HEK293 (cell line): ENCODE measurements around the gene ZNF619.
A peak's percentile ranks its signal among the peaks of the same experiment; 100 is the strongest.

Experiments used
- CTCF ChIA-PET: fragments of 350-600 bp; formaldehyde crosslinking; extraction: SDS; loops from one replicate; lab custom pipeline; 2021; ENCODE audit warnings: antibody characterized with exemption; lab: Yijun Ruan, JAX
- POLR2A ChIA-PET: fragments of 300-600 bp; formaldehyde crosslinking; extraction: SDS; loops from one replicate; lab custom pipeline; 2020; ENCODE audit warnings: antibody characterized with exemption, inconsistent platforms; lab: Yijun Ruan, JAX
- H3K27ac ChIP-seq: fragments of 200-500 bp; sonication (Bioruptor generic); 2 replicates; pipeline ENCODE4 v1.5.1; 2014; ENCODE audit warnings: low read depth, low read length, control low read depth, inconsistent platforms; ENCODE audit errors: extremely low read depth
- H3K36me3 ChIP-seq, 2 experiments: fragments of 200-500 bp in 1 of 2; sonication (Bioruptor generic) in 1 of 2; 1 replicate in 1 of 2; 2 replicates in 1 of 2; pipeline ENCODE4 v1.5.1; 2014 to 2017; ENCODE audit warnings: inconsistent platforms in 2 of 2, low read length in 2 of 2; ENCODE audit not compliant: control insufficient read depth in 2 of 2, insufficient read depth in 1 of 2
- H3K4me1 ChIP-seq: fragments of 200-500 bp; sonication (Bioruptor generic); 2 replicates; pipeline ENCODE4 v1.5.1; 2014; ENCODE audit warnings: mild to moderate bottlenecking, low read length, inconsistent platforms; ENCODE audit not compliant: control insufficient read depth, insufficient read depth
- H3K4me3 ChIP-seq: 2 replicates; pipeline ENCODE4 v1.5.1; 2011; ENCODE audit warnings: low read depth, mild to moderate bottlenecking, control low read depth, low read length, moderate library complexity
- H3K9me3 ChIP-seq: fragments of 200-500 bp; sonication (Bioruptor generic); 2 replicates; pipeline ENCODE4 v1.5.1; 2014; ENCODE audit warnings: low read depth, low read length, inconsistent platforms; ENCODE audit not compliant: control insufficient read depth, insufficient read depth
- GLIS2 ChIP-seq: fragments of 450-650 bp; formaldehyde crosslinking; IDR thresholded peaks from 2 replicates; pipeline ENCODE4 v1.5.1; 2016; ENCODE audit warnings: missing biosample characterization, missing genetic modification characterization
- HOXC10 ChIP-seq: sonication (generic); formaldehyde crosslinking; IDR thresholded peaks from 2 replicates; pipeline ENCODE4 v1.8.1; 2023; ENCODE audit warnings: mild to moderate bottlenecking, missing genetic modification reagents
- HOXD13 ChIP-seq: sonication (generic); formaldehyde crosslinking; IDR thresholded peaks from 2 replicates; pipeline ENCODE4 v1.8.0; 2022; ENCODE audit warnings: missing genetic modification reagents, borderline replicate concordance
- KLF10 ChIP-seq: fragments of 450-650 bp; IDR thresholded peaks from 2 replicates; pipeline ENCODE4 v1.5.1; 2018; ENCODE audit warnings: missing biosample characterization, mild to moderate bottlenecking, missing genetic modification characterization
- KLF16 ChIP-seq: fragments of 450-650 bp; formaldehyde crosslinking; IDR thresholded peaks from 2 replicates; pipeline ENCODE4 v1.5.1; 2017; ENCODE audit warnings: missing biosample characterization, missing genetic modification characterization
- MZF1 ChIP-seq: fragments of 450-650 bp; formaldehyde crosslinking; IDR thresholded peaks from 2 replicates; pipeline ENCODE4 v1.5.1; 2017; ENCODE audit warnings: missing biosample characterization, missing genetic modification characterization, borderline replicate concordance
- PBX3 ChIP-seq: sonication (generic); formaldehyde crosslinking; IDR thresholded peaks from 2 replicates; pipeline ENCODE4 v1.8.1; 2022; ENCODE audit warnings: mild to moderate bottlenecking, moderate library complexity, missing genetic modification reagents
- SALL2 ChIP-seq: fragments of 450-650 bp; formaldehyde crosslinking; IDR thresholded peaks from 2 replicates; pipeline ENCODE4 v1.5.0; 2017; ENCODE audit warnings: missing biosample characterization, mild to moderate bottlenecking, missing genetic modification characterization, borderline replicate concordance
- SCRT1 ChIP-seq: fragments of 450-650 bp; formaldehyde crosslinking; IDR thresholded peaks from 2 replicates; pipeline ENCODE4 v1.5.1; 2016; ENCODE audit warnings: missing biosample characterization, missing genetic modification characterization, borderline replicate concordance
- SETDB1 ChIP-seq: IDR thresholded peaks from one replicate; pipeline ENCODE4 v1.6.1; 2017; ENCODE audit warnings: mild to moderate bottlenecking, low read length, moderate library complexity, mixed read lengths; ENCODE audit not compliant: insufficient read length
- SP7 ChIP-seq: fragments of 450-650 bp; formaldehyde crosslinking; IDR thresholded peaks from 2 replicates; pipeline ENCODE4 v1.5.1; 2016; ENCODE audit warnings: missing biosample characterization, missing genetic modification characterization
- YY1 ChIP-seq: fragments of 450-650 bp; formaldehyde crosslinking; IDR thresholded peaks from 2 replicates; pipeline ENCODE4 v1.5.1; 2018; ENCODE audit warnings: missing biosample characterization, missing genetic modification characterization
- ZFP69B ChIP-seq: fragments of 450-650 bp; formaldehyde crosslinking; IDR thresholded peaks from 2 replicates; pipeline ENCODE4 v1.5.1; 2016; ENCODE audit warnings: missing biosample characterization, missing genetic modification characterization
- ZNF10 ChIP-seq: fragments of 450-650 bp; formaldehyde crosslinking; IDR thresholded peaks from 2 replicates; pipeline ENCODE4 v1.5.1; 2017; ENCODE audit warnings: missing biosample characterization, missing genetic modification characterization
- ZNF132 ChIP-seq: fragments of 450-650 bp; formaldehyde crosslinking; IDR thresholded peaks from 2 replicates; pipeline ENCODE4 v1.5.1; 2017; ENCODE audit warnings: missing biosample characterization, missing genetic modification characterization, borderline replicate concordance
- ZNF157 ChIP-seq: fragments of 450-650 bp; formaldehyde crosslinking; IDR thresholded peaks from 2 replicates; pipeline ENCODE4 v1.5.1; 2016; ENCODE audit warnings: missing biosample characterization, missing genetic modification characterization
- ZNF19 ChIP-seq: fragments of 450-650 bp; formaldehyde crosslinking; IDR thresholded peaks from 2 replicates; pipeline ENCODE4; 2016; ENCODE audit warnings: missing biosample characterization, missing genetic modification characterization, low read depth
- ZNF521 ChIP-seq: fragments of 450-650 bp; formaldehyde crosslinking; IDR thresholded peaks from 2 replicates; pipeline ENCODE4 v1.5.1; 2017; ENCODE audit warnings: missing biosample characterization, mild to moderate bottlenecking, missing genetic modification characterization
- ZNF548 ChIP-seq: fragments of 450-650 bp; formaldehyde crosslinking; IDR thresholded peaks from 2 replicates; pipeline ENCODE4 v1.5.1; 2016; ENCODE audit warnings: missing biosample characterization, missing genetic modification characterization
- ZNF837 ChIP-seq: fragments of 450-650 bp; formaldehyde crosslinking; IDR thresholded peaks from 2 replicates; pipeline ENCODE4 v1.5.1; 2016; ENCODE audit warnings: missing biosample characterization, missing genetic modification characterization
- ZSCAN5A ChIP-seq: fragments of 450-650 bp; formaldehyde crosslinking; IDR thresholded peaks from 2 replicates; pipeline ENCODE4 v1.5.1; 2016; ENCODE audit warnings: missing biosample characterization, missing genetic modification characterization
- TF ChIP-seq, protein P1 (sequence below): fragments of 450-650 bp; formaldehyde crosslinking; IDR thresholded peaks from 2 replicates; pipeline ENCODE4 v1.5.1; 2017; ENCODE audit warnings: missing biosample characterization, missing genetic modification characterization
- TF ChIP-seq, protein P2 (sequence below): fragments of 450-650 bp; formaldehyde crosslinking; IDR thresholded peaks from 2 replicates; pipeline ENCODE4 v1.5.1; 2016; ENCODE audit warnings: missing biosample characterization, missing genetic modification characterization

ZNF619 gene

GRCh38 chr3:40470701-40471100, 6.2 kb upstream of the ZNF619 start (continued):
- no peak for TF ChIP-seq ZNF521
- TF ChIP-seq ZSCAN5A (tag by site-specific recombination), result no peak
- no peak for TF ChIP-seq ZNF157 (tag by site-specific recombination)
- no peak for TF ChIP-seq MZF1 (tag by site-specific recombination)
- no peak for TF ChIP-seq SCRT1 (tag by site-specific recombination)
- no peak for TF ChIP-seq KLF16 (tag by site-specific recombination)

DNA sequence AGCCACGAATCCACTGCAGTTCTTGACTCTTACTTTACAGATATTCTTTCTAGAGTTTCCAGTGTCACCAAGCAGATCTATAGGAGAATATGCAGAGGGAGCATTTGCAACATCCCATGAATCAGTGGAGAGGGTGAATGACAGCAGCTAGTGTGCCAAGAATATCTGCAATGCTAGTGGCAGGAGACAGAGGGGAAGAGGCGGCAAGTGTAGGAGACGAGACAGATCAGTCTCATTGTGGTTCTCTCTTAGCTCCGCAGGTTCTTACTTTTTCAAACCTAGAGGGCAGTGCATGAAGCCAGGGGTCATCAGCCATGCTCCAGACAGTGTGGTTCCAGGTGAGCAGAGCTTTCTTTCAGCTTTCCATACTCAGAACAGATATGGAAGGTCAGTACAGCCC, 744 bp downstream of the ZNF619 start:
- Histone ChIP-seq H3K4me3 (peak overlapping the region; percentile 73), H3K4me1 (no peaks in the 10 kb centered on the region; the same call in 1 of the 2 replicates), H3K27ac (no peak overlapping the region), H3K36me3 (no peaks in the 10 kb centered on the region), H3K9me3 (no peaks in the 10 kb centered on the region)
- TF ChIP-seq YY1 (tag by site-specific recombination), result no peak
- TF ChIP-seq GLIS2, result no peak
- TF ChIP-seq HOXD13 (CRISPR knock-in tag), result no peak
- TF ChIP-seq, protein P1, sequence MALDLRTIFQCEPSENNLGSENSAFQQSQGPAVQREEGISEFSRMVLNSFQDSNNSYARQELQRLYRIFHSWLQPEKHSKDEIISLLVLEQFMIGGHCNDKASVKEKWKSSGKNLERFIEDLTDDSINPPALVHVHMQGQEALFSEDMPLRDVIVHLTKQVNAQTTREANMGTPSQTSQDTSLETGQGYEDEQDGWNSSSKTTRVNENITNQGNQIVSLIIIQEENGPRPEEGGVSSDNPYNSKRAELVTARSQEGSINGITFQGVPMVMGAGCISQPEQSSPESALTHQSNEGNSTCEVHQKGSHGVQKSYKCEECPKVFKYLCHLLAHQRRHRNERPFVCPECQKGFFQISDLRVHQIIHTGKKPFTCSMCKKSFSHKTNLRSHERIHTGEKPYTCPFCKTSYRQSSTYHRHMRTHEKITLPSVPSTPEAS (tag by site-specific recombination), result no peak
- no peak for TF ChIP-seq PBX3 (CRISPR knock-in tag)
- TF ChIP-seq, protein P2, sequence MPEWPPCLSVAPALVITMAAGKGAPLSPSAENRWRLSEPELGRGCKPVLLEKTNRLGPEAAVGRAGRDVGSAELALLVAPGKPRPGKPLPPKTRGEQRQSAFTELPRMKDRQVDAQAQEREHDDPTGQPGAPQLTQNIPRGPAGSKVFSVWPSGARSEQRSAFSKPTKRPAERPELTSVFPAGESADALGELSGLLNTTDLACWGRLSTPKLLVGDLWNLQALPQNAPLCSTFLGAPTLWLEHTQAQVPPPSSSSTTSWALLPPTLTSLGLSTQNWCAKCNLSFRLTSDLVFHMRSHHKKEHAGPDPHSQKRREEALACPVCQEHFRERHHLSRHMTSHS, result no peak
- no peak for TF ChIP-seq ZNF548 (tag by site-specific recombination)
- TF ChIP-seq KLF10 (tag by site-specific recombination), result no peak
- no peak for TF ChIP-seq ZNF157 (tag by site-specific recombination)
- TF ChIP-seq ZNF19 (tag by site-specific recombination), result no peak
- no peak for TF ChIP-seq SP7 (tag by site-specific recombination)
- no peak for TF ChIP-seq HOXC10 (CRISPR knock-in tag)
- no peak for TF ChIP-seq ZNF132 (tag by site-specific recombination)
- TF ChIP-seq ZNF837 (tag by site-specific recombination), result no peak
- POLR2A ChIA-PET, result interaction anchor here (1.4 to 2.2 kb wide), 4 partner anchors 14 to 47 kb away, joined by 4 to 20 read pairs (median 9); partner anchors contain the start of genes RPL14, ZNF620 and ZNF621
- CTCF ChIA-PET, result interaction anchor here (0.6 to 0.7 kb wide), 2 partner anchors 140 to 494 kb away, joined by 3 read pairs; no protein-coding TSS in a partner anchor

- Histone ChIP-seq H3K9me3 (no peaks in the 10 kb centered on the region), H3K4me3 (no peak overlapping the region), H3K4me1 (no peaks in the 10 kb centered on the region), H3K36me3 (peaks cover 0 to 3% of the 10 kb centered on the region in 2 experiments; a peak in 1 of 3 replicates), H3K27ac (no peak overlapping the region)
- POLR2A ChIA-PET, result no interaction called here
- TF ChIP-seq SETDB1 (peak; percentile 72), ZFP69B (no peak), SALL2 (no peak), ZNF10 (no peak)
- CTCF ChIA-PET, result interaction anchor here (0.6 to 0.7 kb wide), 2 partner anchors 15 to 26 kb away, joined by 4 read pairs; no protein-coding TSS in a partner anchor
Observed at GRCh38 chr3:40487172-40487571, 10.2 kb downstream of the ZNF619 start.
